NCI-H774 (cell line): Measurements from ENCODE around the gene ESR1.

Experiments used
- DNase-seq: peaks from one replicate; lab custom pipeline; 2025; lab: John Stamatoyannopoulos, UW

The ESR1 gene

GRCh38 chr6:152176268-152176667, 368.8 kb downstream of the ESR1 start:
- no peak for DNase-seq
